Testis (tissue), 2 donors: Measurements from ENCODE around the gene NUDT14.

Source experiments
- CTCF ChIP-seq, 3 experiments: fragments of 450-650 bp in 2 of 3; fragments of 200-600 bp in 1 of 3; sonication (generic) in 1 of 3; IDR thresholded peaks; one replicate each; pipeline ENCODE4 v1.5.1; 2016 to 2019; ENCODE audit warnings: antibody characterized with exemption in 3 of 3, mild to moderate bottlenecking in 2 of 3, moderate library complexity in 1 of 3
- POLR2A ChIP-seq: fragments of 450-650 bp; IDR thresholded peaks from one replicate; pipeline ENCODE4 v1.6.1; 2017; ENCODE audit warnings: antibody characterized with exemption, mild to moderate bottlenecking, moderate library complexity

GRCh38 chr14:105226198-105226597 lies 45.1 kb upstream of the NUDT14 start:
- TF ChIP-seq CTCF (IDR thresholded peaks at IDR 0.05) (no peak), POLR2A (no peak)
